Measurements from ENCODE around the gene C1orf210.

DNA sequence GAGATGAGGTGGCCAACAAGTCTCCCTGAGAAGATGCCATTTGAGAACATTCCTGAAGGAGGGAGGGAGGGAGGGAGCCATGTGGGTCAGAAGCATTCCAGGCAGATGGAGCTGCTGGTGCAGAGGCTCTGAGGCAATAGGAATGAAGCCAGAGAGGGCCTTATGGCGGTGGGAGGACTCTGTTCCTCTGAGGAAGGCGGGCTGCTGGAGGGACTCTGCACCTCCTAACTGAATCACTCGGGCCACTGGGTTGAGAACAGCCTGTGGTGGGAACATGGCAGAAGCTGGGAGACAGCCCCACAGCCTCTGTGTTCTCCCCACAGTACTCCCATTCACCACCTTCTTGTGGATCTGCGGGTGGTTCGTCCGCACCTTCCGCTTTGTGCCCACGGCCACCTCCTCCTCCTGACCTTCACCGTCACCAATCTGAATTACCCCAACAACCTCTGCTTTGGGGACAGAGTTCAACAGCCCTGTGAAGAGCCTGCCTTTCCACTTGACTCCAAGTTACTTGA, 18.0 kb downstream of the C1orf210 start:
- TF ChIP-seq, protein P1, sequence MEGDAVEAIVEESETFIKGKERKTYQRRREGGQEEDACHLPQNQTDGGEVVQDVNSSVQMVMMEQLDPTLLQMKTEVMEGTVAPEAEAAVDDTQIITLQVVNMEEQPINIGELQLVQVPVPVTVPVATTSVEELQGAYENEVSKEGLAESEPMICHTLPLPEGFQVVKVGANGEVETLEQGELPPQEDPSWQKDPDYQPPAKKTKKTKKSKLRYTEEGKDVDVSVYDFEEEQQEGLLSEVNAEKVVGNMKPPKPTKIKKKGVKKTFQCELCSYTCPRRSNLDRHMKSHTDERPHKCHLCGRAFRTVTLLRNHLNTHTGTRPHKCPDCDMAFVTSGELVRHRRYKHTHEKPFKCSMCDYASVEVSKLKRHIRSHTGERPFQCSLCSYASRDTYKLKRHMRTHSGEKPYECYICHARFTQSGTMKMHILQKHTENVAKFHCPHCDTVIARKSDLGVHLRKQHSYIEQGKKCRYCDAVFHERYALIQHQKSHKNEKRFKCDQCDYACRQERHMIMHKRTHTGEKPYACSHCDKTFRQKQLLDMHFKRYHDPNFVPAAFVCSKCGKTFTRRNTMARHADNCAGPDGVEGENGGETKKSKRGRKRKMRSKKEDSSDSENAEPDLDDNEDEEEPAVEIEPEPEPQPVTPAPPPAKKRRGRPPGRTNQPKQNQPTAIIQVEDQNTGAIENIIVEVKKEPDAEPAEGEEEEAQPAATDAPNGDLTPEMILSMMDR (conservative IDR thresholded peaks at IDR 0.05), result no peak
- TF ChIP-seq ZFX (IDR thresholded peaks at IDR 0.05), result no peak

Measured in C4-2B (cell line).